ENCODE results near the gene LRRC47.
"Not testable (repeated sequence)": the region's sequence is repeated elsewhere in the genome, so short reads cannot be mapped to it uniquely, and the experiment has no call there.

The LRRC47 gene

GRCh38 chr1:3759164-3759563 lies 37.1 kb downstream of the LRRC47 start:
- peaks cover 10% of the 10 kb centered on the region; the same call in 1 of the 2 replicates for H3K27me3 ChIP-seq
- no peak for DNase-seq
- no peak overlapping the region for H3K4me3 ChIP-seq (ENCODE audit: low read depth, low read length)
- TF ChIP-seq CTCF (IDR thresholded peaks at IDR 0.05; ENCODE audit: low read depth, low read length), result no peak
- no peaks in the 10 kb centered on the region for H3K4me1 ChIP-seq
- H3K9me3 ChIP-seq, result no peaks in the 10 kb centered on the region
- no peaks in the 10 kb centered on the region for H3K36me3 ChIP-seq

GRCh38 chr1:3756394-3756793 lies 39.9 kb downstream of the LRRC47 start:
- Histone ChIP-seq H3K36me3 (no peaks in the 10 kb centered on the region), H3K4me3 (ENCODE audit: low read depth, low read length) (no peak overlapping the region), H3K9me3 (no peaks in the 10 kb centered on the region), H3K27me3 (peaks cover 10% of the 10 kb centered on the region; the same call in 1 of the 2 replicates), H3K4me1 (no peaks in the 10 kb centered on the region)
- TF ChIP-seq CTCF (IDR thresholded peaks at IDR 0.05; ENCODE audit: low read depth, low read length), result no peak
- no peak for DNase-seq

- Histone ChIP-seq H3K27me3 (peaks cover 4% of the 10 kb centered on the region; the same call in 1 of the 2 replicates), H3K9me3 (no peaks in the 10 kb centered on the region), H3K36me3 (no peaks in the 10 kb centered on the region), H3K4me3 (ENCODE audit: low read depth, low read length) (no peak overlapping the region), H3K4me1 (no peaks in the 10 kb centered on the region)
- no peak for TF ChIP-seq CTCF (IDR thresholded peaks at IDR 0.05; ENCODE audit: low read depth, low read length)
- DNase-seq, result no peak
Observed at GRCh38 chr1:3753656-3754454, 42.4 kb downstream of the LRRC47 start.

- TF ChIP-seq CTCF (IDR thresholded peaks at IDR 0.05; ENCODE audit: low read depth, low read length), result no peak
- Histone ChIP-seq H3K4me3 (ENCODE audit: low read depth, low read length) (no peak within 1 kb of the TSS), H3K36me3 (no peaks in the 10 kb centered on the region), H3K27me3 (peaks cover 4% of the 10 kb centered on the region; the same call in 1 of the 2 replicates), H3K9me3 (no peaks in the 10 kb centered on the region), H3K4me1 (no peaks in the 10 kb centered on the region)
- no peak for DNase-seq
Observed at GRCh38 chr1:3752400-3752945, 43.8 kb downstream of the LRRC47 start, which contains the start of gene CCDC27. TSS of gene CCDC27 (plus strand) at chr1:3752450. CDS start at chr1:3752482, 32 bp downstream.

GRCh38 chr1:3750741-3751140 lies 45.6 kb downstream of the LRRC47 start:
- no peaks in the 10 kb centered on the region for H3K9me3 ChIP-seq
- no peak for DNase-seq
- no peak overlapping the region for H3K4me3 ChIP-seq (ENCODE audit: low read depth, low read length)
- no peak for TF ChIP-seq CTCF (IDR thresholded peaks at IDR 0.05; ENCODE audit: low read depth, low read length)
- H3K36me3 ChIP-seq, result no peaks in the 10 kb centered on the region
- no peaks in the 10 kb centered on the region for H3K27me3 ChIP-seq
- no peaks in the 10 kb centered on the region for H3K4me1 ChIP-seq

GRCh38 chr1:3749512-3749911 lies 46.8 kb downstream of the LRRC47 start:
- TF ChIP-seq CTCF (IDR thresholded peaks at IDR 0.05; ENCODE audit: low read depth, low read length), result no peak
- Histone ChIP-seq H3K4me1 (no peaks in the 10 kb centered on the region), H3K36me3 (no peaks in the 10 kb centered on the region), H3K27me3 (no peaks in the 10 kb centered on the region), H3K4me3 (ENCODE audit: low read depth, low read length) (no peak overlapping the region), H3K9me3 (no peaks in the 10 kb centered on the region)
- DNase-seq, result no peak

GRCh38 chr1:3748316-3748900 lies 47.9 kb downstream of the LRRC47 start:
- not testable (repeated sequence) for H3K4me1 ChIP-seq, DNase-seq, H3K27me3 ChIP-seq

More at GRCh38 chr1:3748316-3748900, 47.9 kb downstream of the LRRC47 start:
- H3K4me3 ChIP-seq (ENCODE audit: low read depth, low read length); H3K9me3 ChIP-seq; H3K36me3 ChIP-seq: not testable (repeated sequence)
